ENCODE results near the gene C20orf144.

GRCh38 chr20:33671573-33672288 lies 9.6 kb downstream of the C20orf144 start:
- TF ChIP-seq CTCF (IDR thresholded peaks at IDR 0.05; ENCODE audit: low read depth, low read length, missing input control) (no peak), YY1 (IDR thresholded peaks at IDR 0.05) (no peak), NR2F2 (IDR thresholded peaks at IDR 0.05) (no peak), JUND (IDR thresholded peaks at IDR 0.05) (no peak), RXRA (IDR thresholded peaks at IDR 0.05) (no peak), MAX (IDR thresholded peaks at IDR 0.05) (no peak), ATF3 (IDR thresholded peaks at IDR 0.05) (no peak), FOXA1 (IDR thresholded peaks at IDR 0.05) (no peak), REST (IDR thresholded peaks at IDR 0.05) (no peak), TAF1 (conservative IDR thresholded peaks at IDR 0.05) (no peak)
